T-helper 1 cell treated with Interleukin-12 subunit alpha and Interleukin-12 subunit beta and Interleukin-4 antibody, amounts not matched to agents 30 μg/mL and 1 μg/mL, for 36 hours (primary cell): ENCODE measurements around the gene NRN1L.
"Not testable (repeated sequence)": the region's sequence is repeated elsewhere in the genome, so short reads cannot be mapped to it uniquely, and the experiment has no call there.

Experiments used
- H3K27ac Mint-ChIP-seq: one replicate; pipeline ENCODE4 v1.8.0; 2021; ENCODE audit warnings: mild to moderate bottlenecking, mixed read lengths
- H3K27me3 Mint-ChIP-seq: one replicate; pipeline ENCODE4 v1.8.0; 2021; ENCODE audit warnings: low read depth, mixed read lengths
- H3K36me3 Mint-ChIP-seq: one replicate; pipeline ENCODE4 v1.8.0; 2021; ENCODE audit warnings: low read depth, mixed read lengths
- H3K4me1 Mint-ChIP-seq: one replicate; pipeline ENCODE4 v1.8.0; 2021; ENCODE audit warnings: low read depth, mixed read lengths
- H3K4me3 Mint-ChIP-seq: one replicate; pipeline ENCODE4 v1.8.0; 2021; ENCODE audit warnings: mild to moderate bottlenecking, moderate library complexity, mixed read lengths
- H3K9me3 Mint-ChIP-seq: one replicate; pipeline ENCODE4 v1.8.0; 2021; ENCODE audit warnings: mixed read lengths

NRN1L gene

DNA sequence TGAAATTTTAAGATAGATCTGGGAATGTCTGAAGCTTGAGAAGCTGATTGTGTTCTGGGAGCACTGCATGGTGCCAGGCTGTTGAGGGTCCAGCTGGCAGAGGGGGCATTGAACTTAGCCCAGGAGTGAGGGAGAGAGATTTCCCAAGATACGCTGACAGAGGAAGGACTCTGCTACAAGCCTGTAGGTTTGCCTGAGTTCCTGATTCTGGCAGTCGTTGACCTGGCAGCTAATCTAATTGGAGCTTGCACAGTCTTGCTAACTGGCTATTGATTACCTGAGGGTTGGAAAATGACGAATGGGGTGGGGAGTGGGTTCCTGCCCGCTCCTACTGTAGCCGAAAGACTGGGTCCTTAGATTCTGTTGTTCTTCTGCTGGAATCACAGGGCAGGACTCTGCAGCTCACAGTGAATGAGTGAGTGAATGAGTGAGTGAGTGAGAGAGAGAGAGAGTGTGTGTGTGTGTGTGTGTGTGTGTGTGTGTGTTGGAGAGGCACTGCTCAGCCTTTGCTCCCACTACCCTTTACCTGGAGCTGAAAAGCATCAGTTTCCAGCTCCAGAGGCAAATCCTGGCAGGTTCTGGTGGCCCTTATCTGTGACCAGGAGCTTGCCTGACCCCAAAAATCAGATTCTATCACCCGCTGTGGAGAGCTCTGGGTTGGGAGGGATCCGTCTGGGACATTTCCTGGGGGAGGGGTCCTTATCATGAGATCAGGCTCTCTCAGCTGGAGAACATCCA lies 30.2 kb downstream of the NRN1L start:
- H3K36me3 Mint-ChIP-seq: peaks cover 11% of the 10 kb centered on the region
- peaks cover 31% of the 10 kb centered on the region for H3K4me1 Mint-ChIP-seq
- H3K27me3 Mint-ChIP-seq: no peaks in the 10 kb centered on the region
- H3K9me3 Mint-ChIP-seq: no peaks in the 10 kb centered on the region
- no peak overlapping the region for H3K4me3 Mint-ChIP-seq
- no peak overlapping the region for H3K27ac Mint-ChIP-seq

DNA sequence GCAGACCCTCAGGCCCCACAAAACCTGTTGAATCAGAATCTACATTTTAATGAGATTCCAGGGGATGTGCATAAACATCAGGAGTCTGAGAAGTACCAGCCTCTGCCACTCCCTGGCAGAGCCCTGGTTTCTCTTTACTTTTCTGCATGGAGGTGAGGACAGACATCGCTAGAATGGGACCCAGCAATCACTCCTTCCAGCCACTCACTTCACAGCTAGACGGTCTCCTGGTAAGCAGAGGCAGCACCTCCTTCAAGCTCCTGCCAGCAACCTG lies 30.7 kb downstream of the NRN1L start:
- not testable (repeated sequence) for H3K36me3 Mint-ChIP-seq, H3K4me3 Mint-ChIP-seq, H3K27ac Mint-ChIP-seq, H3K9me3 Mint-ChIP-seq, H3K27me3 Mint-ChIP-seq
- peaks cover 27% of the 10 kb centered on the region for H3K4me1 Mint-ChIP-seq

DNA sequence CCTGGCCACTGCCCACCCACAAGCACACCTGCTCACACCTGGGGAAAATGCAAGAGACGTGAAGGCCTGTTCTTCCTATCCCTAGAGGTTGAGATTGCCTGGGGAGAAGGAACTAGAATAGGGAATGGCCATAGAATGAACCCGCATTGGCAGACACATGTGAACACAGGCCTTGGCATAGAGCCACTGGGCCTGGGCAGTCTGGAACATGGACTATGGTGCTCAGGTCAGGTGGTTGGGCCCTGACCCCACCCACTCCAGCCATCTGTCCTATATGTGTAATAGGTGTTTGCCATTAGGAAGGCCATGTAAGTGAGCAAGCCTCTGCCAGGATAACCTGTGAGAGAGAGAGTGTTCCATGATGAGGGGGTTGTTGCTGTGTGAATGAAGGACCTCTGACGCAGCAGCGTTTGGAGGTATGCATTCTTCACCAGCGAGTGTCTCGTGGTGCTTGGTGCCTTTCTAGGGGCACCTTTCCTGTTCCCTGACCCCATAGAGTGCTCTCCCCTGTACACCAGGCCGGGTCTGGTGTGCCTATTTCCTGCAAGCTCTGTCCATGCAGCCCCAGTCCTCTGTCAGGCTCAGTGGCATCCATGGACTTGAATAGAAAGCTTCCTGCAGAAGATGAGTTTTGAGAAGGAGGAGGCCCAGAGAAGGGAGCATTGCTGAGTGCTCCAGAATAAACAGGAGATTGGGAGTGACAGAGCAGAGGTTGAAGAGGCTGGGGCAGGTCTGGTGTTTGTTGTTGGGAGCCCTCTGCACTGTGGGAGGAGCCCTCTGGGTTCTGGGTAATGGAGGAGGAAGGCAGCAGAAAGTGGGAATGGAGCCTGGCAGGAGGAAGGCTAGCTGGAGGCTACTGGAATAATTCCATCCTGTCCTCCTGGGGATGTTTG lies 31.4 kb downstream of the NRN1L start:
- H3K36me3 Mint-ChIP-seq: peaks cover 7% of the 10 kb centered on the region
- no peak overlapping the region for H3K4me3 Mint-ChIP-seq
- peaks cover 21% of the 10 kb centered on the region for H3K4me1 Mint-ChIP-seq
- no peaks in the 10 kb centered on the region for H3K27me3 Mint-ChIP-seq
- H3K27ac Mint-ChIP-seq: peak overlapping the region; percentile 16
- no peaks in the 10 kb centered on the region for H3K9me3 Mint-ChIP-seq

DNA sequence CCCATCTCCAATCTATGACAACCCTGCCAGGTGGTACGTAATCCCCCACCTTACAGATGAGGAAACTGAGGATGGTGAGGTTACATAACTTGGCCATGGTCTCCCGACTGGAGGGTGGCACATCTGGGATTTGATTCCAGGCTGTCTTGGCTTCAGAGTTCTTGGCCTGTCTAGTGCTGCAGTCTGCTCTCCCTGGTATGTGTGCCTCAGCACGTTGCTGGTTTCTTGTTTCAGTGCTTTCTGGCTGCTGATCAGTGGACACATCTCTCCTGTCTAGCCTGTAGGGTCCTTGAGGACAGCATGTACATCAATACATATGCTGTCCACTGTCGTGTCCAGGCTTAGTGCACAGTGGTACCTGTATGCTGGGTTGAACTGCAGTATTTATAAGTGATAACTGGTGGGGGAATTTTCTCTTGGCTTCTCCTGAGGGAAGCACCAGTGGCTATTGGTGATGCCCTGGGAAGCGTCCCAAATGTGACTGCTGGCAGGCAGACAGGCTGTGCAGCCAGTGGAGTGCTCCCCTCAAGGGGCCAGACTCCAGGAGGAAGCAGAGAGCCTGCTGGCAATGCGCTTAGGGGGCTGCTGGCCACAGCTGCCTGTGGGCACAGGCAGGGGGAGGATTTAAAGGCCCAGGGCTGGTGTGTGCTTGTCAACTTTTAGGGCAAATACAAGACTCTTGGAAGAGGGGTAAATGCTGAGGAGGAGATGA lies 32.6 kb downstream of the NRN1L start:
- Mint-ChIP-seq H3K27ac (peak overlapping the region; percentile 68), H3K36me3 (peaks cover 5% of the 10 kb centered on the region), H3K27me3 (no peaks in the 10 kb centered on the region), H3K9me3 (no peaks in the 10 kb centered on the region), H3K4me1 (peaks cover 27% of the 10 kb centered on the region), H3K4me3 (no peak overlapping the region)

DNA sequence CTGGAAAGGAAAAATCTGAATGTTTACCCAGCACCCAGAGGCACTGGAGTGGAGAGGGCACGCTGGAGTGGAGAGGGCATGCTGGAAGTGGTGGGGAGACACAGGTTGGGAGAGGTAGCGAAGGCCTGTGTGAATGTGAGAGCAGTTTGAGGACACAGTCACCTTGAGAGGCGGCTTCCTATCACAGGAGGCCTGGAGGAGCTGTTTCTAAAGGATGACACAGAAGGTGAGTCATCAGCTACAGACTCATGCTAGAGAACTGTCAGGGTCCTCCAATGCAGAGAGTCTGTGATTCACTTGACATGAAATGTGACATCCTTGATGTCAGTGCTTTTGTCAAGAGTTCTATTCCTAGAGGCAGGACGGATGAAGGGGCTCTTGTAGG lies 33.2 kb downstream of the NRN1L start:
- Mint-ChIP-seq H3K4me1 (peaks cover 28% of the 10 kb centered on the region), H3K27me3 (no peaks in the 10 kb centered on the region), H3K36me3 (peaks cover 5% of the 10 kb centered on the region), H3K9me3 (no peaks in the 10 kb centered on the region), H3K4me3 (no peak overlapping the region), H3K27ac (peak overlapping the region; percentile 68)

DNA sequence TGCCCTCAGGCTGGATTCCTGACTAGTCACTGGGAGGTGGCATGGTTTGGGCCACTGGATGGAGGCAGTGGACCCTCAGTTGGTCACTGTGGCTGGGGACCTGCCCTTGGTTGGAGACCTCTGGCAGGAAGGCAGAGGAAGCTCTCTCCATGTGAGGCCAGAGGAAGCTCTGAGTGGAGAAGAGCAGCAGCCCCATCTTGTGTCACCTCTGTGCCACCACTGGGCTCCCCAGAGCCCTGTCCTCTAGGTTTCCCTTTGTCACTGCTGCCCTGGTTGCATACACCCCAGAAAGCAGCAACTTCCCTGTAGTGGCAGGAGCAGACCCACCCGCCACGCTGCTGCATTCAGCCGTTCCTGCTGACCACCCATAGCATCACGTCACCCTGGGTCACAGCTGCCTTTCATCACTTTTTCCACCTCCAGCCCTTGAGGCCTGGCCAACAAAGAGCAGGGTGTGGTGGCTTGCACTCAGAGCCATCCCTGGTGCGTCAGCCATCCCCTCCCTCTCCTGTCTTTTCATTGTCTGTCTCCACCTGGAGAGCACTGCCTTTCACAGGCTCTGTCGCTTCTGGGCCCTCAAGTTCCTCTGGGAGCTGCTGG lies 35.0 kb downstream of the NRN1L start:
- H3K36me3 Mint-ChIP-seq: peaks cover 2% of the 10 kb centered on the region
- H3K27ac Mint-ChIP-seq: no peak overlapping the region
- H3K9me3 Mint-ChIP-seq: no peaks in the 10 kb centered on the region

DNA sequence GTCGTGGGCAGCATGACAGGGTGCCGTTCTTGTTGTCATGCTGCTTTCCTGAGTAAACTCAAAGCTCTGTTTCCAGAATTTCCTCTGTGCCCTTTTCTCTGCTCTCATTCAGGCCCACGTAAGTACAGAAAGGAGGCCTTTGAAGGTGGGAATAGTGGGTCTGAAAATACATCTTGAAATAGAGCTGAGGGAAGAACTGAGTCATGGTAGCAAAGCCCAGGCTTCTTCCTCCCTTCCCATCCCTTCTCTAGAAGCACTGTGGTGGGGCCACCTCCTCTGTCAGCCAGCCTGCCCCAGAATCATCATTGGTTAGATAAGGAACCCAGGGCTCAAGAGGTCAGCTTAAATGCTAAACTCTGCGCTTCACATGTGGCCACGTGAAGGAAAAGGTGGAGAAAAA lies 37.5 kb downstream of the NRN1L start:
- no peak overlapping the region for H3K27ac Mint-ChIP-seq
- H3K27me3 Mint-ChIP-seq: no peaks in the 10 kb centered on the region
- H3K9me3 Mint-ChIP-seq: no peaks in the 10 kb centered on the region
- H3K36me3 Mint-ChIP-seq: no peaks in the 10 kb centered on the region
- H3K4me3 Mint-ChIP-seq: no peak overlapping the region
- peaks cover 18% of the 10 kb centered on the region for H3K4me1 Mint-ChIP-seq

More for the DNA sequence above, 35.0 kb downstream of the NRN1L start:
- Mint-ChIP-seq H3K27me3 (no peaks in the 10 kb centered on the region), H3K4me3 (no peak overlapping the region), H3K4me1 (peaks cover 28% of the 10 kb centered on the region)

DNA sequence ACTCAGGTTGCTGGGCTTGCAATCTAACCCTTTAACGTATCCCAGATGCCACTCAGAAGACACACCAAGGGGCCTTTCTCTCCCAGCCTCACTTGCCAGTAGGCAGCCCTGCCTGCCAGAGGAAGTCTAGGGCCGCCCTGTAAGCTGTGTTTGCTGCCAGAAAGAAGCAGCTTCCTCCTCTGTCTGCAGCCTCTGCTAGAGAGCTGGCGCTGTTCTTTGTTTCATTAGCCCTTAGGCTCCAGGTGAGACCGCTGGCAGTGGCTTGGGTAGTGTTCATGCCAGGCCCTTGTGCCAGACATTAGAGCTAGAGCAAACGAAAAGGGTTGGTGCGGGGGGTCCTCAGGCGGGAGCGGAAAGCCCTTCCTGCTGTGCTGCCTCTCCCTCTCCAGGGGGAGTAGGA lies 38.1 kb downstream of the NRN1L start:
- peak overlapping the region; percentile 11 for H3K27ac Mint-ChIP-seq
- peaks cover 13% of the 10 kb centered on the region for H3K4me1 Mint-ChIP-seq
- H3K27me3 Mint-ChIP-seq: no peaks in the 10 kb centered on the region
- H3K4me3 Mint-ChIP-seq: no peak overlapping the region
- H3K9me3 Mint-ChIP-seq: no peaks in the 10 kb centered on the region
- no peaks in the 10 kb centered on the region for H3K36me3 Mint-ChIP-seq

DNA sequence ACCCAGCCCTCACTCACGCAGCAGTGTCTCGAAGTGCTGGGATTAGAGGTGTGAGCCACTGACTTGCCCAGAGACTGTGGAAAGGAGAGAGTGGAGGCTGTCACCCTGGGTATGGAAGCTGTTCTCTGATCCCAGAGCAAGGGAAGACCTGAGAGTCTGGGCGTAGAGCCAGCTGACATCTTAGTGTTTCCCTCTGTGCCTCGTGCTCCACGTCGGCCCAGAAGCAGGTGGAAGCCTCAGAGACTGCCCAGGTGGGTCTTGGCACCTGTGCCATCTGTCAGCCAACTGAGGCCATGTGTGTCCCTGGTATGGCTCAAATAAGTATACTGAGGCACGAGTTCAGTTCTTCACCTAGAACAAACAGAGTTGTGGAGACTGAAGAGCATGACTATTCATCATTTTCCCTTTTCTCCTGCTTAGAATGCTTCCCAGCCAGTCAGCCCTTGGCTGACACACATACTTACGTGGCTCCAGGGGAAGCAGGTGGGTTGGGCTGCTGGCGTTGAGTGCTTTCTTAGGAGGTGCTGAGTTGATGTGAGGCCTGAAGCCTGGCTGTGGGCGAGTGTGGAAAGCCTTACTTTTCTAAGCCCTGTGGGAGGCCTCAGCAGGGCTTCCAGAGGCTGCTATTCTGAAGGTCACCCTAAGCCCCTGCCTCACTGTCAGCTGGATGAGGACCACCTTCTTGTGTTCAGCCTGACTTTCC lies 38.9 kb downstream of the NRN1L start:
- Mint-ChIP-seq H3K27ac (no peak overlapping the region), H3K36me3 (peaks cover 2% of the 10 kb centered on the region), H3K4me3 (no peak overlapping the region), H3K27me3 (no peaks in the 10 kb centered on the region), H3K4me1 (peaks cover 7% of the 10 kb centered on the region), H3K9me3 (no peaks in the 10 kb centered on the region)

DNA sequence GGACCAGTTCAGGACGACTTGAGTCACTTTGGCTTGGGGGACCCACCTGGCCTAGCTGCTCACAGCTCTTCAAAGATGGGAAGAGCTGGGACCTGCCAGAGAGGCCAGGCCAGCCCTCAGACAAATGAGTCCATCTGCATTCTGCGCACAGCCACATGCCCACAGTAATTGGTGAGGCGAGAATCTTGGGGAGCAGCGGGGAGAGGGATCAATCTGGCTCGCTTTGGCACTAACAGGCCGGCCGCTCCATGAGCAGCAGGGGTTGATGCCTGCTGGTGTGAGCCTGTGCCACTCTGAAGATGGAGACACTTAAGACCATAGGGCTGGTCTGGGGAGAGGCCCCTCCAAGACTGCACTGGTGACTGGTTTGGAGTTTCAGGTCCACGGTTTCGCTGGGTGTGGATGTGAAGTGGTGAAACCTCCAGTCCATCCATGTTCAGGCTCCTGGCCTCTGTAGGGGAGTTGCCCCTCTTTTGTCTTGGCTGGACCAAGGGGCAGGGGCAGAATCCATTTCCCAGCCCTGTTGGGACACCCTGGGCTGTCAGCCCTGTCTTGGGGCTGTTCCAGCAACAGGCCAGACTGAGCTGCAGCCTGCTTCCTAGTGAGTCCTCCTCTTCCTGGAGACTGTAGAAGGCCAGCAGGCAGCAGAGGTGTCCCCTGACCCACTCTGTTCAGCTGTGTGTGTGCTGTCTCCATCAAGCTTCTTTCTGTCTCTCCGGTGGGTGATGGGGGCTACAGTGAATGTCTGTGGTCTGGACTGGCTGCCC lies 39.6 kb downstream of the NRN1L start:
- Mint-ChIP-seq H3K4me3 (no peak overlapping the region), H3K4me1 (peaks cover 7% of the 10 kb centered on the region), H3K36me3 (peaks cover 2% of the 10 kb centered on the region), H3K9me3 (no peaks in the 10 kb centered on the region), H3K27me3 (no peaks in the 10 kb centered on the region), H3K27ac (no peak overlapping the region)

DNA sequence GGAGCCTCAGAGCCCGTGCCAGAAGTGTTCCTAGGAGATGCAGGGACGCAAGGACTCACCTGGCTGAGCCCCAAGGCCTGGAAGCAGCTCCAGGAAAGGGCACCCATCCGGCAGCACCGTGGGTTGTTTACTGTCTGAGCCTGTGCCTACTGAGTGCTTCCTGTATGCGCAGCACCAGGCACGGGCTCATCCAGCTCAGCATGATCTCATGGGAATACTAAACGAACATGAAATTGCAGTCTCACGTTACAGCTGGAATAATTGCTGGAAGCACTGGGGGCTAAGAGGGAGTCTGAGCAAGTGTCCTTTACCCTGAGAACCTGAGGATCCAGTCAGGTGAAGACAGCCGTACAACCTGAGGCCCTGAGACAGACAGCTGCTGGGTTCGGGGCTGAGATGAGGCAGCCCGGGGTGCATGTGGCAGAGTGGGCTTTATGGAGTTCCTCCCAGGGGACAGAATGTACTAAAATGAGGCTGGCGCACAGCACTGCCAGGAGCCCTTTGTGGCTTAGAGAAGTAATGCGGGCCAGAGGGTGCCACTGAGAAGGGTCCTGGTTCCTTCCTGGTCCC lies 41.6 kb downstream of the NRN1L start:
- H3K4me3 Mint-ChIP-seq: no peak overlapping the region
- H3K27me3 Mint-ChIP-seq: no peaks in the 10 kb centered on the region

DNA sequence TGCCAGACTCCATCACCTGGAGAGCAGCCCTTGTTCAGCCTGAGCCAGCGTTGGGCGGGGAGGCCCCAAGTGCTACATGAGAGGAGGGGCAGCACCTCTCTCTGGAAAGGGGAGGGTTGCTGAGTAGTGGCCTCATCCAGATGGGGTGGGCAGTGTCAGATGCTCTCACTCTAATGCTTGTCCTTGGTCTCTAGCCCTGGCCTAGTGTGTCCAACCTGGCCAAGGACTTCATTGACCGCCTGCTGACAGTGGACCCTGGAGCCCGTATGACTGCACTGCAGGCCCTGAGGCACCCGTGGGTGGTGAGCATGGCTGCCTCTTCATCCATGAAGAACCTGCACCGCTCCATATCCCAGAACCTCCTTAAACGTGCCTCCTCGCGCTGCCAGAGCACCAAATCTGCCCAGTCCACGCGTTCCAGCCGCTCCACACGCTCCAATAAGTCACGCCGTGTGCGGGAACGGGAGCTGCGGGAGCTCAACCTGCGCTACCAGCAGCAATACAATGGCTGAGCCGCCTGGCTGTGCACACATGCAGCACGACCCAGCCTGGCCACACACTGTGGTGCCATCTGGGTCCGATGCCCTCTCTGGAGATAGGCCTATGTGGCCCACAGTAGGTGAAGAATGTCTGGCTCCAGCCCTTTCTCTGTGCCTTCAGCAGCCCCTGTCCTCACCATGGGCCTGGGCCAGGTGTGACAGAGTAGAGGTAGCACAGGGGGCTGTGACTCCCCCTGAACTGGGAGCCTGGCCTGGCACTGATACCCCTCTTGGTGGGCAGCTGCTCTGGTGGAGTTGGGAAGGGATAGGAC lies 42.7 kb downstream of the NRN1L start:
- Mint-ChIP-seq H3K36me3 (peaks cover 14% of the 10 kb centered on the region), H3K4me3 (no peak overlapping the region), H3K27ac (no peak overlapping the region), H3K4me1 (peaks cover under 1% of the 10 kb centered on the region), H3K27me3 (no peaks in the 10 kb centered on the region), H3K9me3 (no peaks in the 10 kb centered on the region)

More for the DNA sequence above, 41.6 kb downstream of the NRN1L start:
- H3K27ac Mint-ChIP-seq: no peak overlapping the region
- peaks cover 7% of the 10 kb centered on the region for H3K4me1 Mint-ChIP-seq
- H3K36me3 Mint-ChIP-seq: peaks cover 8% of the 10 kb centered on the region
- H3K9me3 Mint-ChIP-seq: no peaks in the 10 kb centered on the region

DNA sequence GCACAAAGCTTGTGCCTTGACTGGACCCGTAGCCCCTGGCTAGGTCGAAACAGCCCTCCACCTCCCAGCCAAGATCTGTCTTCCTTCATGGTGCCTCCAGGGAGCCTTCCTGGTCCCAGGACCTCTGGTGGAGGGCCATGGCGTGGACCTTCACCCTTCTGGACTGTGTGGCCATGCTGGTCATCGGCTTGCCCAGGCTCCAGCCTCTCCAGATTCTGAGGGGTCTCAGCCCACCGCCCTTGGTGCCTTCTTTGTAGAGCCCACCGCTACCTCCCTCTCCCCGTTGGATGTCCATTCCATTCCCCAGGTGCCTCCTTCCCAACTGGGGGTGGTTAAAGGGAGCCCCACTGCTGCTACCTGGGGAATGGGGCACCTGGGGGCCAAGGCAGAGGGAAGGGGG lies 43.5 kb downstream of the NRN1L start:
- Mint-ChIP-seq H3K9me3 (no peaks in the 10 kb centered on the region), H3K4me1 (no peaks in the 10 kb centered on the region), H3K4me3 (no peak overlapping the region), H3K27ac (no peak overlapping the region), H3K27me3 (no peaks in the 10 kb centered on the region), H3K36me3 (peaks cover 16% of the 10 kb centered on the region)
